ENCODE measurements around the gene MMD2. TPM values are rescaled to one million over a fixed set of nuclear protein-coding genes. Genes with fewer than 3 reads are reported as not detected.

Gene MMD2
- total RNA-seq, 1 experiment from 2014 or later: not detected

GRCh38 chr7:4871056-4871680, 87.8 kb downstream of the MMD2 start:
- DNase-seq (ENCODE audit: low spot score): no peak

GRCh38 chr7:4868493-4868892, 90.5 kb downstream of the MMD2 start:
- DNase-seq (ENCODE audit: low spot score): no peak

GRCh38 chr7:4866528-4867496, 92.2 kb downstream of the MMD2 start:
- no peak for DNase-seq (ENCODE audit: low spot score)

GRCh38 chr7:4862156-4862555, 96.8 kb downstream of the MMD2 start:
- DNase-seq (ENCODE audit: low spot score): no peak

GRCh38 chr7:4861673-4862072, 97.3 kb downstream of the MMD2 start, which contains the start of gene PAPOLB:
Gene PAPOLB, minus strand, starts transcription at chr7:4862030. Its CDS starts 220 bp downstream, at chr7:4861810.
- no peak for DNase-seq (ENCODE audit: low spot score)

- no peak for DNase-seq (ENCODE audit: low spot score)
Observed at GRCh38 chr7:4861227-4861626, 97.8 kb downstream of the MMD2 start.

- no peak for DNase-seq (ENCODE audit: low spot score)
Observed at GRCh38 chr7:4857189-4857588, 101.8 kb downstream of the MMD2 start.

GRCh38 chr7:4856336-4857057, 102.5 kb downstream of the MMD2 start:
- DNase-seq (ENCODE audit: low spot score): no peak

Other genes starting within 250 kb of the MMD2 start
- gene AP5Z1, start 183.6 kb downstream of the MMD2 start, total RNA-seq (2014; rRNA removed; shearing (Covaris generic)): 21.2 and 38.4 TPM in 2 replicates
- not detected in 2 replicates for gene PAPOLB, start 97.2 kb downstream of the MMD2 start, total RNA-seq (2014; rRNA removed; shearing (Covaris generic))
- gene RADIL, start 75.5 kb downstream of the MMD2 start, total RNA-seq (2014; rRNA removed; shearing (Covaris generic)): 1.9 and 5.1 TPM in 2 replicates
- 12.4 and 14.2 TPM in 2 replicates for gene RBAK, start 86.7 kb upstream of the MMD2 start, total RNA-seq (2014; rRNA removed; shearing (Covaris generic))
- 84.1 and 92.4 TPM in 2 replicates for gene WIPI2, start 231.0 kb upstream of the MMD2 start, total RNA-seq (2014; rRNA removed; shearing (Covaris generic))